GM12864 (cell line): ENCODE measurements around the gene ZNF398.

Source experiments
- DNase-seq: peaks from one replicate; pipeline ENCODE4 v3.0.0-alpha.2; 2011; ENCODE audit warnings: low read depth
- H3K4me3 ChIP-seq: 2 replicates; pipeline ENCODE4 v1.5.1; 2011; ENCODE audit warnings: mild to moderate bottlenecking, low read depth, low read length, control low read depth
- CTCF ChIP-seq: IDR thresholded peaks from 2 replicates; pipeline ENCODE4 v1.5.1; 2011; ENCODE audit warnings: low read depth, mild to moderate bottlenecking, moderate library complexity, low read length, control low read depth, inconsistent platforms; ENCODE audit errors: missing control alignments

Gene ZNF398

GRCh38 chr7:149104749-149105148, 42.5 kb upstream of the ZNF398 start:
- no peak for TF ChIP-seq CTCF
- no peak overlapping the region for H3K4me3 ChIP-seq
- DNase-seq, result no peak

- H3K4me3 ChIP-seq, result no peak overlapping the region
- TF ChIP-seq CTCF, result no peak
- DNase-seq, result no peak
Measured at GRCh38 chr7:149109969-149110368, 37.3 kb upstream of the ZNF398 start.

DNA sequence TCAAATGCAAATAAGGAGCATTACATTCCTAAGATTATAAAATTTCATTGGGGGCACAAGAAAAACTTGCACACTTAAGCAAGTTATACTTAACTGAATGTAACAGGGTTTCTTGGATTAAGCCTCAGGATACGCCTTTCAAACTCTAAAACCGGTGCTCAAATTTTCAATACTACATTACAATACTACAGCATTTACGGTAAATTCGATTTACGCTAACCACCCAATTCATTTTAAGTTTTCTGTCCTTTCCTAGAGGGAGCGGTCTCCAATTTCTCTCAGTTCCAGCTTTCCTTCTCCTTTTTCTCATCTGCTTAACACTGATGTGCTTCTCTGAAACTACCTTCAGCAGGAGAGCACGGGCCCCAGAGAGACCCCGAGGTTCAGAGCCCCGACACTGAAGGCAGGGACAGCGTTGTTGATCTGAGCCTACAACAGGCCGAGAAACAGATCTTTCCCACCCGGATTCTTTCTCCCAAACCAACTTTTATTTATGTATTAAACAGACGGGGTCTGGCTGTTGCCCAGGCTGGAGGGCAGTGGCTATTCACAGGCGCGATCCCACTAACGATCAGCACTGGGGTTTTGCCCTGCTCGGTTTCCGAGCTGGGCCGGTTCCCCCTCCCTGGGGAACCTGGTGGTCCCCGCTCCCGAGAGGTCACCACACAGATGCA, 21.9 kb upstream of the ZNF398 start:
- TF ChIP-seq CTCF, result no peak
- peak overlapping the region; percentile 100 for H3K4me3 ChIP-seq
- DNase-seq, result no peak

DNA sequence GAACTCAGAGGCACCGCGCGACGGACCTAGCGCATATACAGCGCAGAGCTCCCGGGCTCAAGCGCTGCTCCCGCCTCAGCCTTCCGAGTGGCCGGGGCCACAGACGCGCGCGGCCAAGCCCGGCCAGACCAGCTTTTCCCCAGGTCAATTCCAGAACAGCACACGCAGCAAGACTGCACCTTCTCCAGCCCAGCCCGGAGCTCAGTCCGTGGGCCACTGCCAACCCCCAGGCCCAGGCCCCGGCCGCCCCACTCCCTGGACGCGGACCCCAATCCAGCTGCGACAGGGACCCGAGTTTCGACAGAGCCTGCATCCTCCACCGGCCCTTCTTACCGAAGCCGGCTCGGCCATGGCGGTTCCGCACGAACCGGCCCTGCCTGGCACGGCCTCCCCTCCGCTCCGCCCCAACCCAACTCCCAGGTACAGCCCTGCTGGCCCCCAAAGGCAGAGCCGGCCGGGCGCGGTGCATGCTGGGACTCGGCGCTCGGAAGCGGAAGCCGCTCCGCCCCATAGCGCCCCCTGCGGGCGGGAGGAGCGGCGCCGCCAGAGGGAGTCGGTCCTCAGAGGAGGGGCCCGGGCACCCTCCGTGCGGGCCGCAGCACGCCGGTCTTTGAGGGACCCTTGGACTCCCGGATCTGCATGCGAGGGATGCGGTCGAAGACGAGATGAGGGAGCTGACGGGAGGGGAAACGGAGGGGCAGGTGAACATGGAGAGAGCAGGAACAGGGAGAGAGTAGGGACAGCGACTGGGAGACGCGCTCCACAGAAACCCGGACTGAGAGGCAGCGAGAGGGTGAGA, 21.2 kb upstream of the ZNF398 start, which contains the start of gene ZNF425:
Gene ZNF425, minus strand, starts transcription at position 462 of the 799 bp plus-strand sequence. Its CDS starts 111 bp downstream, at position 351.
- peak; percentile 82 for TF ChIP-seq CTCF
- peak; percentile 81 for DNase-seq
- H3K4me3 ChIP-seq, result peak within 1 kb of the TSS; percentile 100

DNA sequence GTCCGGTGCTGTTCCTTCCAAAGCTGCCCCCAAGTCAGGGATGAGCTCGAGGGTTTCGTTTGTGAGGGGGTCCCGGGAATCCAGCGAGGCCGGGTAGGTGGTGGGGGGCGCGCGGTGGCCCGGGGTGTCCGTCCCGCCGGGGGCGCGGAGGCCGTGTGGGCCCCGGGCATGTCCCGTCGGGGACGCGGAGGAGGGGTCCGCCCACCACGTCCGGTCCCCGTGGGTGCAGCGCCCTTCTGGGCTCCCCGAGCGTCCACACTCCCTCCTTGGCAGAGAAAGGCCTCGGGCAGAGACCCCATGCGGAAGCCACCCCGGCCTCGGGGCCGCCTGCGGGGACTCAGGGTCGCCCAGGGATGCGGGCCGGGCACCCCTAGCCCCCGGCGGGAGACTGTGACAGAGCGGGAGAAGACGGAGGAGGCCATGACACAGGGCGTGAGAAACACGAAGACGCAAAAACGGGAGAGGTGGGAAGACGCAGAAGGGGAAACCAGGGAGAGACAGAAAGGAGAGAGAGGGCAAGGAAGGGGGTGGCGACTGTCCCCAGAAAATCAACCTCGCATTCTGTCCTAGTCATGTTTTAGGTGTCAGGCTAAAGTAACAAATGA, 20.5 kb upstream of the ZNF398 start:
- no peak for TF ChIP-seq CTCF
- peak overlapping the region; percentile 100 for H3K4me3 ChIP-seq
- DNase-seq, result no peak

- TF ChIP-seq CTCF, result no peak
- H3K4me3 ChIP-seq, result no peak overlapping the region
- DNase-seq, result no peak
Measured at GRCh38 chr7:149130572-149131198, 16.6 kb upstream of the ZNF398 start.
